GM12864 (cell line): ENCODE data around the gene TMEM208.

Source experiments
- DNase-seq: peaks from one replicate; pipeline ENCODE4 v3.0.0-alpha.2; 2011; ENCODE audit warnings: low read depth
- H3K4me3 ChIP-seq: 2 replicates; pipeline ENCODE4 v1.5.1; 2011; ENCODE audit warnings: mild to moderate bottlenecking, low read depth, low read length, control low read depth
- CTCF ChIP-seq: IDR thresholded peaks from 2 replicates; pipeline ENCODE4 v1.5.1; 2011; ENCODE audit warnings: low read depth, mild to moderate bottlenecking, moderate library complexity, low read length, control low read depth, inconsistent platforms; ENCODE audit errors: missing control alignments

TMEM208 gene

GRCh38 chr16:67254801-67255552, 28.0 kb downstream of the TMEM208 start:
- no peak for TF ChIP-seq CTCF
- no peak overlapping the region for H3K4me3 ChIP-seq
- DNase-seq, result no peak

GRCh38 chr16:67255553-67256221, 28.8 kb downstream of the TMEM208 start:
- DNase-seq, result no peak

GRCh38 chr16:67256701-67257230, 29.8 kb downstream of the TMEM208 start:
- no peak overlapping the region for H3K4me3 ChIP-seq
- no peak for DNase-seq
- TF ChIP-seq CTCF, result no peak

More at GRCh38 chr16:67255553-67256221, 28.8 kb downstream of the TMEM208 start:
- no peak overlapping the region for H3K4me3 ChIP-seq
- TF ChIP-seq CTCF, result no peak

- H3K4me3 ChIP-seq, result no peak overlapping the region
- no peak for DNase-seq
- TF ChIP-seq CTCF, result no peak
These were observed 30.7 kb downstream of the TMEM208 start for GRCh38 chr16:67257486-67258160.

GRCh38 chr16:67258161-67258835, 31.4 kb downstream of the TMEM208 start:
- TF ChIP-seq CTCF, result no peak

GRCh38 chr16:67259705-67260104, 32.8 kb downstream of the TMEM208 start:
- TF ChIP-seq CTCF, result no peak
- H3K4me3 ChIP-seq, result no peak overlapping the region
- no peak for DNase-seq

More at GRCh38 chr16:67258161-67258835, 31.4 kb downstream of the TMEM208 start:
- no peak for DNase-seq
- H3K4me3 ChIP-seq, result no peak overlapping the region
